A549 (cell line): ENCODE measurements around the gene SH3BGRL2.
"Not testable (repeated sequence)": the region's sequence is repeated elsewhere in the genome, so short reads cannot be mapped to it uniquely, and the experiment has no call there.

Experiments used
- BHLHE40 ChIP-seq: IDR thresholded peaks from 2 replicates; pipeline ENCODE4 v1.6.1; 2012; ENCODE audit warnings: low read depth, low read length, inconsistent platforms
- CHD2 ChIP-seq: fragments of 150-350 bp; IDR thresholded peaks from 2 replicates; pipeline ENCODE4 v1.6.1; 2014; ENCODE audit warnings: low read length; ENCODE audit not compliant: partially characterized antibody
- JUN ChIP-seq, 2 experiments: fragments of >200 bp; sonication (Bioruptor Twin); formaldehyde crosslinking; IDR thresholded peaks; 2 replicates in 1 of 2; 3 replicates in 1 of 2; pipeline ENCODE4 v1.6.1; 2016 to 2017
- PHF8 ChIP-seq: fragments of 200-600 bp; sonication (generic); IDR thresholded peaks from 2 replicates; pipeline ENCODE4 v1.6.1; 2016; ENCODE audit warnings: low read depth, mild to moderate bottlenecking, antibody characterized with exemption, moderate library complexity, borderline replicate concordance
- SMC3 ChIP-seq: fragments of >200 bp; sonication (Bioruptor Twin); formaldehyde crosslinking; IDR thresholded peaks from 3 replicates; pipeline ENCODE4 v1.6.1; 2018; ENCODE audit warnings: inconsistent platforms
- SREBF2 ChIP-seq: fragments of 450-650 bp; IDR thresholded peaks from 2 replicates; pipeline ENCODE4 v1.6.1; 2014; ENCODE audit warnings: mild to moderate bottlenecking, moderate library complexity
- TF ChIP-seq, protein P1 (sequence below): fragments of >200 bp; sonication (Bioruptor Twin); formaldehyde crosslinking; IDR thresholded peaks from 3 replicates; pipeline ENCODE4 v1.5.1; 2016
- TF ChIP-seq, protein P2 (sequence below): fragments of 200-600 bp; sonication (generic); IDR thresholded peaks from 2 replicates; pipeline ENCODE4 v1.6.1; 2016; ENCODE audit warnings: antibody characterized with exemption, mild to moderate bottlenecking, moderate library complexity

DNA sequence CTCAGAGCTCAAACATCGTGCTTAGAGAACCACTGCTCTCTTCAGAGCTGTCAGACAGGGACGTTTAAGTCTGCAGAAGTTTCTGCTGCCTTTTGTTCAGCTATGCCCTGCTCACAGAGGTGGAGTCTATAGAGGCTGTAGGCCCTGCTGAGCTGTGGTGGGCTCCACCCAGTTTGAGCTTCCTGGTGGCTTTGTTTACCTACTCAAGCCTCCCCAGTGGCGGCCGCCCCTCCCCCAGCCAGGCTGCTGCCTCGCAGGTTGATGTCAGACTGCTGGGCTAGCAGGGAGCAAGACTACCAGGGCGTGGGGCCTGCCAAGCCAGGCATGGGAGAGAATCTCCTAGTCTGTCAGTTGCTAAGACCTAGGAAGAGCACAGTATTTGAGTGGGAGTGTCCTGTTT is 32.5 kb downstream of the SH3BGRL2 start:
- TF ChIP-seq, protein P1, sequence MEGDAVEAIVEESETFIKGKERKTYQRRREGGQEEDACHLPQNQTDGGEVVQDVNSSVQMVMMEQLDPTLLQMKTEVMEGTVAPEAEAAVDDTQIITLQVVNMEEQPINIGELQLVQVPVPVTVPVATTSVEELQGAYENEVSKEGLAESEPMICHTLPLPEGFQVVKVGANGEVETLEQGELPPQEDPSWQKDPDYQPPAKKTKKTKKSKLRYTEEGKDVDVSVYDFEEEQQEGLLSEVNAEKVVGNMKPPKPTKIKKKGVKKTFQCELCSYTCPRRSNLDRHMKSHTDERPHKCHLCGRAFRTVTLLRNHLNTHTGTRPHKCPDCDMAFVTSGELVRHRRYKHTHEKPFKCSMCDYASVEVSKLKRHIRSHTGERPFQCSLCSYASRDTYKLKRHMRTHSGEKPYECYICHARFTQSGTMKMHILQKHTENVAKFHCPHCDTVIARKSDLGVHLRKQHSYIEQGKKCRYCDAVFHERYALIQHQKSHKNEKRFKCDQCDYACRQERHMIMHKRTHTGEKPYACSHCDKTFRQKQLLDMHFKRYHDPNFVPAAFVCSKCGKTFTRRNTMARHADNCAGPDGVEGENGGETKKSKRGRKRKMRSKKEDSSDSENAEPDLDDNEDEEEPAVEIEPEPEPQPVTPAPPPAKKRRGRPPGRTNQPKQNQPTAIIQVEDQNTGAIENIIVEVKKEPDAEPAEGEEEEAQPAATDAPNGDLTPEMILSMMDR: not testable (repeated sequence)
- TF ChIP-seq, protein P2, sequence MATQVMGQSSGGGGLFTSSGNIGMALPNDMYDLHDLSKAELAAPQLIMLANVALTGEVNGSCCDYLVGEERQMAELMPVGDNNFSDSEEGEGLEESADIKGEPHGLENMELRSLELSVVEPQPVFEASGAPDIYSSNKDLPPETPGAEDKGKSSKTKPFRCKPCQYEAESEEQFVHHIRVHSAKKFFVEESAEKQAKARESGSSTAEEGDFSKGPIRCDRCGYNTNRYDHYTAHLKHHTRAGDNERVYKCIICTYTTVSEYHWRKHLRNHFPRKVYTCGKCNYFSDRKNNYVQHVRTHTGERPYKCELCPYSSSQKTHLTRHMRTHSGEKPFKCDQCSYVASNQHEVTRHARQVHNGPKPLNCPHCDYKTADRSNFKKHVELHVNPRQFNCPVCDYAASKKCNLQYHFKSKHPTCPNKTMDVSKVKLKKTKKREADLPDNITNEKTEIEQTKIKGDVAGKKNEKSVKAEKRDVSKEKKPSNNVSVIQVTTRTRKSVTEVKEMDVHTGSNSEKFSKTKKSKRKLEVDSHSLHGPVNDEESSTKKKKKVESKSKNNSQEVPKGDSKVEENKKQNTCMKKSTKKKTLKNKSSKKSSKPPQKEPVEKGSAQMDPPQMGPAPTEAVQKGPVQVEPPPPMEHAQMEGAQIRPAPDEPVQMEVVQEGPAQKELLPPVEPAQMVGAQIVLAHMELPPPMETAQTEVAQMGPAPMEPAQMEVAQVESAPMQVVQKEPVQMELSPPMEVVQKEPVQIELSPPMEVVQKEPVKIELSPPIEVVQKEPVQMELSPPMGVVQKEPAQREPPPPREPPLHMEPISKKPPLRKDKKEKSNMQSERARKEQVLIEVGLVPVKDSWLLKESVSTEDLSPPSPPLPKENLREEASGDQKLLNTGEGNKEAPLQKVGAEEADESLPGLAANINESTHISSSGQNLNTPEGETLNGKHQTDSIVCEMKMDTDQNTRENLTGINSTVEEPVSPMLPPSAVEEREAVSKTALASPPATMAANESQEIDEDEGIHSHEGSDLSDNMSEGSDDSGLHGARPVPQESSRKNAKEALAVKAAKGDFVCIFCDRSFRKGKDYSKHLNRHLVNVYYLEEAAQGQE: not testable (repeated sequence)
- not testable (repeated sequence) for TF ChIP-seq SREBF2; BHLHE40; SMC3; CHD2; JUN (IDR thresholded peaks at IDR 0.05); PHF8
